ENCODE measurements around the gene MRFAP1.
"Not testable (repeated sequence)": the region's sequence is repeated elsewhere in the genome, so short reads cannot be mapped to it uniquely, and the experiment has no call there.

Gene MRFAP1

DNA sequence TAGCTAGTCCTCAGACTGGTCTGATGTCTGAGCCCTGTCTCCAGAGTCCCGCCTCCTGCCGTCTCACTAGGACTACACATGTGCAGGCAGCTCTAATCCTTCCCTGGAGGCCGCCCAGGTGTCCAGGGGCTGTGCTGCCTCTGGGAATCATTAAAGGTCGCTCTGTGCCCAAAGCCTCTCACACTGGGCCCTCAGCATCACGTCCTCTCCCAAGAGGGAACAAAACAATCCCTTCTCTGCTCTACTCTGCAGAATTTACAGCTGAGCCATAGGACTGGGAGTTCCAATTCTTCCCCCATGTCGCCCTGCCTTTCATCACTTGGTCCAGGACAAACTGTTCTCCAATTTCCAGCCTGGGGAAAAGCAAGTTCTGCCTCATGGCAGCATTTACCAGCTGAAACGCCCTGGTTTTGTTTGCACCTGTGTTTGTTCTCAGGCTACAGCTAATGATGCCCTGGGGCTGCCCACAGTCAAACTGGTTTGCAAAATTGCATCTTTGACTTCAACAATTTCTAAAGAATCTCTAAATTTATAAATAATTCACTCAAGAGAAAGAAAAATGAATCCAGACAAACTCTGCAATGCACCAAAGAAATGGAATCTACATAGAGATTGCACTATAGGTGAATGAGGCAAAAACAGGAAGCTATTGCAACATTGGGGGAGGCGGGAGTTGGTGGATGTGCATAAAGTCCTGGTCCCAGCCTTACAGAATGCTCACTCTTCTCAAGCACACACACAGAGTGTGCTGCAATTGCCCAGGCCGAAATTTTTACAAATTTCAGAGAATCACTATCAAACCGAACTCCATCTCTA lies 7.2 kb upstream of the MRFAP1 start:
- no peak for DNase-seq (ENCODE audit: low read depth in 3 of 3, low spot score in 1 of 3)

DNA sequence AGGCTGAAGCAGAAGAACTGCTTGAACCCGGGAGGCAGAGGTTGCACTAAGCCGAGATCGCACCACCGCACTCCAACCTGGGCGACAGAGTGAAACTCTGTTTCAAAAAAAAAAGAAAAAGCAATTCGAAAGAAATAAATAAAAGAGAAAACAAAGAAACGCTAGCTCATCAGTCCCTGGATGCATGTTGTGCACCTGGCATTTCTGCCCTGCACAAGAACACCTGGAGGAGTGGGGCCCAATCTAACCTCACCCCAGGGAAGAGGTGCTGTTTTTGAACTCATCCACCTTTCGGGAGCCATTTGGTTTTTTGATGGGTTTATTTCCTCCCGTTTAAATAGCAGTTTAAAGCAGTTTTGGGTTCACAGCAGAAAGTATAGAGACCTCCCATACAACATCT lies 5.7 kb upstream of the MRFAP1 start:
- no peak for DNase-seq (ENCODE audit: low read depth in 3 of 3, low spot score in 1 of 3)

DNA sequence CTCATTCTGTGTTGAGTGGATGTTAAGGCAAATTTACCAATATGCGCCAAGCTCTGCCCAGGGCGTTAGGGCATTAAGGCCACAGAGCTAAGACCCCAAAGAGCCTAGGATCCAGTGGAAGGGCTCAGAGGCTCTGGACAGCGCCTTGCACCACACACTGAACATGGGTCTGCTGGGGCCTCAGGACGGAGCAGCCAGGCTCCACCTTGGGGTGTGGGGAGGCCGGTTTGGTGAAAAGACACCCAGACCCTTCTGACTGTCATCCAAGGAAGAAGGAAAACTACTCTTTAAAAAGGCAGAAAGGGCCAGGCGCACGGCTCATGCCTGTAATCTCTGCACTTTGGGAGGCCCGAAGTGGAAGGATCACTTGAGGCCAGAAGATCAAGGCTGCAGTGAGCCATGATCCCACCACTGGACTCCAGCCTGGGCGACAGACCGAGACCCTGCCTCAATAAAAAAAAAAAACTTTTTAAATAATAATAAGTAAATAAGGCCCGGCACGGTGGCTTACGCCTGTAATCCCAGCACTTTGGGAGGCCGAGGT lies 1.3 kb upstream of the MRFAP1 start:
- DNase-seq (ENCODE audit: low read depth in 3 of 3, low spot score in 1 of 3), result no peak

DNA sequence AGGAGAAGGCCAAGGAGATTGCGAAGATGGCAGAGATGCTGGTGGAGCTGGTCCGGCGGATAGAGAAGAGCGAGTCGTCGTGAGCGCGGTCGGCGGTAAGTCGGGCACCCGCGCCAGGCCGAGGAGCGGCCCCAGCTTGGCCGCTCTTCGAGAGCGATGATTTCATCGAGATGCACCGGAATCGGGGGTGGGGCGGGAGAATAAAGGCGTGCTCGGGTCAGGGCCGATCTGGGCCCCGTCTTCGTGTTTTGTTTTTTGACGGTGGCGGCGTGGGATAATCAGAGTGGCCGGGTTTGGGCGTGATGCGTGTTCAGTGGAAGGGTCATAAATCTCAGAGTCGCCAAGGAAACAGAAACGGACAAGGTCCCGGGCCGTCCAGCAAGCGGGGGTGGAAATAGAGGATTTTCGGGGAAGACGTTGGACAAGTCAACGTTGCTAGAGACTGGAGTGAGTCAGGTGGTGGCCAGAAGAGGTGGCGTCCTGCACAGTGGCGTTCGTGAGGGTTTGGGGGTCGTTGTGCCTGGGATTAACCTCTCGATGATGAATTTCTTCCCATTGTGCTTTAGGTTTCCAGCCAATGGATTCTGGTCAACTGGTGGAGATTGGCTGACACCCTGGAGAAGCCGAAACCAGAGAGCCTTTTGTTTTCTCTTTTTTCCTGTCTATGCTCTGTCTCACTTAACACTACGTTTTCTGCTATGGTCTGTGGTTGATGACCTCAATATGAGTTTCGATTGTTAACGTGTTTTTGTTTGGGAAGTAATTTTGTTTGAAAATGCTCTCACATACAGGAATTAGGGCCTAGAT lies 882 bp downstream of the MRFAP1 start:
- peak in 1 of 3 donors; percentile 20 for DNase-seq (ENCODE audit: low read depth in 3 of 3, low spot score in 1 of 3)

DNA sequence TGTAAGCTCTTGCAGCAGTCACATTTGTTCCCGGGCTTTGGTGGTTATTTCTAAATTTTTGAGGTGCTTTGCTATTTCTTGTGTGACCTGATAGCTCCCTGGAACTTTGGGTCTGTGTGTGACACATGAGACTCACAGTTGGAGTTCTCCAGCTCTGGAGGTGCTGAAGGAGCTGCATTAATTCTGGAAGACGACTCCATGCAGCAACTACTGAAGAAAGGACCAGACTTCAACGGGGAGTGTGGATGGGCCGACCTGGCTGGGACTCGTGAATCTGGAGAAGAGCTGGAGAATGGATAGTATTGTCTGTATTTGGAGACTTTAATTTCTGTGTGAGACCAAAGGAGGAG lies 1.5 kb downstream of the MRFAP1 start:
- DNase-seq (ENCODE audit: low read depth in 3 of 3, low spot score in 1 of 3), result no peak

DNA sequence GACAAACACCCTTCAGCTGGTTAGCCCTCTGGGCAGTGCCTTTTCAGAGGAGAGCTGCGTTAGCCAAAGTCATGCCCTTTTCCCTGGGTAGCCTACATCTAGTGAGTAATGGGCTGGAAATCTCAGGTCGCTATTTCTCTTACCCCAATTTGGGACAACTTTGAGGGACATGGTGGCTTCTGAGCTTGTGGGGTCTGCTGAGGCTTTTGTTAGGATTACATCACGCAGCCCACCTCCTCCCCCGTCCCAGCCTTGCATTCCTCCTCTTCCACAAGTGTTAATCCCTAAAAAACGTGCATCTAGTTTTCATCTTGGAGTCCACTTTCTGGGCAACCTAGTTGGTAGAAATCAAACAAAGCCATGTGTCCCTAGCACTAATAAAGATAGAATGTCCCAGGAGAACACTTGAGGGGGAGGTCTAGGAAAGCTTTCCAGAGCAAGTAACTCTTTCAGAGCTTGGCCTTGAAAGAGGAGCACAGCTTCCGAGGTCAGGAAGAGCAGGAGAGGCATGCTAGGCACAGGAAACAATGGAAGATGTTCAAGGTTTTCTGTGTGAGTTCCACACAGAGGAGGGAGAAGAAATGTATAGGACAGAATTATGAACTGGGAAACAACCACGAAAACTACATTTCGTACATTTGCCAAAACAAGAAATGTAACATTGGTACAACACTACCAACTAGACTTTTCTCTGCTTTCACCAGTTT lies 2.8 kb downstream of the MRFAP1 start:
- no peak for DNase-seq (ENCODE audit: low read depth in 3 of 3, low spot score in 1 of 3)

DNA sequence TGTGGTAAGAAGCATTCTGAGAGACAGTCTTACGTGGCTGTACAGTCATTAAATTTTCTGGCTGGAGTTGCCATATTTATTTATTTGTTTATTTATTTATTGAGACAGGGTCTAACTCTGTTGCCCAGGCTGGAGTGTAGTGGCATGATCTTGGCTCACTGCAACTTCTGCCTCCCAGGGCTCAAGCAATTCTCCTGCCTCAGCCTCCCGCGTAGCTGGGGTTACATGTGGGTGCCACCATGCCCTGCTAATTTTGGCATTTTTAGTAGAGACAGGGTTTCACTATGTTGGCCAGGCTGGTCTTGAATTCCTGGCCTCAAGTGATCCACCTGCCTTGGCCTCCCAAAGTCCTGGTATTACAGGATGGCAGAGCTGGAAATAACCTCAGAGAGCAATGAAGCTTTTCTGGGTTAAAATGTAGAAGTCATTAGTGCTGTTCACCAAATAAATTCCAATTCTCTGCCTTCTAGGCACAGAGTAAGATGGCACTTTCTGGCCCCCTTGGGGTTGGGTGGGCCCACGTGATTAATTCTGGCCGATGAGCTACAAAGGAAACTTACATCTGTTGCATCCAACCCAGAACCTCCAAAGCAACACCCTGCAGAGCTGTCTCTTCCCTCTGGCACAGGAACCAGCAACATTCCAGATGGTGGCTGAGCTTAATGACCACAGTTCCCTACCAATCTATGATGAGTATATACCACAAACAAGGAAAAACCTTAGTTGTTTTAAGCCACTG lies 4.5 kb downstream of the MRFAP1 start:
- DNase-seq (ENCODE audit: low read depth in 3 of 3, low spot score in 1 of 3), result no peak

DNA sequence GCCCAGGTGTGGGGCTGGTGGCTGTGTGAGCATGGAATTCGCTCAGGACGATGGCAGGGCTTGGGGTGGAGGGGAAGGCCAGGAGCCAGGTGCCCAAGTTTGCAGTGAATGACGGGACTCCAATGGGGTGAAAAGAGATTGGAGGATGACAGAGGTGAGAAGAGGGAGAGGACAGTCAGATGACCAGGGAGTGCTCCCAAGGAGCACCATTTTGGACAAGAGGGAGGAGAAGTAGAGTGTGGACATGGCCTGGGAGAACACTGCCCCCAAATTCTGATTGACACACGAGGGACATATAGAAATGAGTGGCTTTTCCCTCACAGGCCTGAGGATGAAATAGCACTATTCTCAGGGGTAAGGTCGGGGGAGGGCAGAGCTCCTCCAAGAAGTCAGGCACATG lies 6.7 kb downstream of the MRFAP1 start:
- no peak for DNase-seq (ENCODE audit: low read depth in 3 of 3, low spot score in 1 of 3)

DNA sequence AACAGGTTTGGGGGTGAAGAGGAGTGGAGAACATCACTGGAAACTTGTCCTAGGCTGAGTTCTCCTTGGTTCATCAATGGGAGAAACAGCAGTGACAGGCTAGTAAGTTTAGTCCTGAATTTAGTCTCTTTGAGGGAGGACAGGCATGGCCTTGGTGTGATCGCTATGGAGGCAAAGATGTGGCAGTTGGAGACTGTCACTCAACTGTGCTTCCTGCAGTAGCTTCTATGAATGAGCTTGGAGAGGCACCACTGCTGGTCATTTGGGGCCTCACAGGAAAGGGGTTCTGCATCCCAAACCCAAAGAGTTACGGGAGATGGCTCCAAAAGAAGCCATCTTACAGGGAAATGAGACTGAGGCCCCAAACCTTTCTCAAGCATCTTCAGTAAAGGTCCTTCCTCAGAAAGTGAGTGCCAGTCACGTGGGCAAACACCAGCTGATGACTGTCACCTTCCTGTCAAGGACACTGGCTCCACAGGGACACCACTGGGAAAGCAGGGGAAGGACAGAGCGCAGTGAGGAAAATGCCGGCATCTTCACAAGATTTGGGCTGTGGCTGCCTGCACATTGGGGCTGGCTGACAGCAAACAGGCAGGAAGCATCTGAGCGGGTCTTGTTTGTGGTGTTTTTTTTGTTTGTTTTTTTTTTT lies 7.2 kb downstream of the MRFAP1 start:
- no peak for DNase-seq (ENCODE audit: low read depth in 3 of 3, low spot score in 1 of 3)

DNA sequence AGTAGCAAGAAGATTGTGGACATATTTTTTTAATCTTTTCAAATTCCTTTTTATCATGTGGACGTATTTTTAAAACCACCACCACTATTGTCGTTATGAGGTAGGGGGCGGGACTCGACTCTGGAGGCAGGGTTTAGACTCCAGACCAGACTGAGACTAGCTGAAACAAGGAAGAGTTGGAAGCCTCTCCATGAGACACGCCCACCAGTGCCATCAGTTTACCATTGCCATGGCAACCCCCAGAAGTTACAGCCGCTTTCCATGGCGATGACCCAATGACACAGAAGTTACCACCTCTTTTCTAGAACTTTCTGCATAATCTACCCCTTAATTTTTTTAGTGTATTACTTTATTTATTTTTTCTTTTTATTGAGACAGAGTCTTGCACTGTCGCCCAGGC lies 8.7 kb downstream of the MRFAP1 start:
- DNase-seq (ENCODE audit: low read depth in 3 of 3, low spot score in 1 of 3), result no peak

DNA sequence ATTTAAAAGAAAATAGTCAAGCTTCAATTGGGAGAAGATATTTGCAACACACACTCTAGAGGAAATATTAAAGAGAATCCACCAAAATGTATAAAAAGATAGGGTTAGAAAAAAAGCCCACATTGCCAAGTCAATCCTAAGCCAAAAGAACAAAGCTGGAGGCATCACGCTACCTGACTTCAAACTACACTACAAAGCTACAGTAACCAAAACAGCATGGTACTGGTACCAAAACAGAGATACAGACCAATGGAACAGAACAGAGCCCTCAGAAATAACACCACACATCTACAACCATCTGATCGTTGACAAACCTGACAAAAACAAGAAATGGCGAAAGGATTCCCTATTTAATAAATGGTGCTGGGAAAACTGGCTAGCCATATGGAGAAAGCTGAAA lies 13.7 kb downstream of the MRFAP1 start:
- DNase-seq (ENCODE audit: low read depth in 3 of 3, low spot score in 1 of 3), result not testable (repeated sequence)

DNA sequence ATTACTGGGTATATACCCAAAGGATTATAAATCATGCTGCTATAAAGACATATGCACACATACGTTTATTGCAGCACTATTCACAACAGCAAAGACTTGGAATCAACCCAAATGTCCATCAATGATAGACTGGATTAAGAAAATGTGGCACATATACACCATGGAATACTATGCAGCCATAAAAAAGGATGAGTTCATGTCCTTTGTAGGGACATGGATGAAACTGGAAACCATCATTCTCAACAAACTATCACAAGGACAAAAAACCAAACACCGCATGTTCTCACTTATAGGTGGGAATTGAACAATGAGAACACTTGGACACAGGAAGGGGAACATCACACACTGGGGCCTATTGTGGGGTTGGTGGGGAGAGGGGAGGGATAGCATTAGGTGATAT lies 14.8 kb downstream of the MRFAP1 start:
- DNase-seq (ENCODE audit: low read depth in 3 of 3, low spot score in 1 of 3), result not testable (repeated sequence)

DNA sequence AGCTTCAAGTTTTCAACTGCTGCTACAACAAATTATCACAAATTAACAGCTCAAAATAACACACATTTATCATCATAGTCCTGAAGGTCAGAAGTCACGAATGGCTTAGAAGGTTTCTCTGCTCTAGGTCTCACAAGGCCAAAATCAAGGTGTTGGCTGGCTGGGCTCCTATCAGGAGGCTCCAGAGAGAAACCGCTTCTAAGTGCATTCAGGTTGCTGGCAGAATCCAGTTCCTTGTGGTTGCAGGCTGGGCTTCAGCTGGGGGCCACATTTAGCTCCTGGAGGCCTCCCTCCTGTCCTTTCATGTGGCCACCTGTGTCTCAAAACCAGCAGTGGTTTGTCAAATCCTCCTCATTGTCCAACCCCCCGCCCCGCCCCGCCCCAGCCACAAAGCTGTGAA lies 15.4 kb downstream of the MRFAP1 start:
- no peak for DNase-seq (ENCODE audit: low read depth in 3 of 3, low spot score in 1 of 3)

DNA sequence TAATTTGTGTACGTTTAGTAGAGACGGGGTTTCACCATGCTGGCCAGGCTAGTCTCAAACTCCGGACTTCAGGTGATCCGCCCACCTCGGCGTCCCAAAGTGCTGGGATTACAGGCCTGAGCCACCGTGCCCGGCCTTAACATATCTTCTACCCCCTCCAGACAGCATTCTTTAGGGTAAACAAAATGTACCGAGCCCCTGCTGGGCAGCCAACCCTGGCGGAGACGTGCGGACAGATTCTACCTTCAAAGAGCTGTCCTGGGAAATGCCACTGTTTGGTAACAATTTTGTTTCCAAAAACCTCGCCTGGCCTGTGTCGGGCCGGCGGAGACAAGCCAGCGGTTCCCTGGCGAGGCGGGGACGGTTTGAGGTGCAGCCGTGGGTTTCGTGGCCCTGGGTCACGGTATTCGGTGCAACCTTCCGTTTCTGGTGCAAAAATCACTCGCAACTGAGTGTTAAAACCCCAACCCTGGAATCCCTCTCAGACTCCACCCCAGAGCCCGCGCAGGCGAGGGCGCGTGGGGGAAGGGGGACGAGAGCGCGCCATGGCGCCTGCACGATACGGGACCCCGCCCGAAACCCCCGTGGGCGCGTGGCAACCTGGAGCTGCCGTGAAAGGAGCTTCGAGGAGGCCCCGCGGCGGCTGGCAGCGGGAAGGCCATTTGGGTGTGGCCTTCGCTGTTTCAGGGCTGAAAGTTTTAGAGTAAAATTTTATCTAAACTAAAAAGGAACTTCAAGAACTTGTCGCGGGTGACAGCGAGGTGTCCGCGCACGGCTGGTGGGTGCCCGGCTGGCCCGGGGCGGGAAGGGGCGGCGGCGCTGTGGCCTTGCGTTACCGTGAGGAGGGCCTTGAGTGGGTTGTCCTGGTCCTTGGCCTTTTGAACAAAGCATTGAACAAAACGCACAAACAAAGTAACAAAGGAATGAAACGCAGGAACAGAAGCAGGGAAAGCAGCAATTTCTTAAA lies 17.0 kb downstream of the MRFAP1 start:
- no peak for DNase-seq (ENCODE audit: low read depth in 3 of 3, low spot score in 1 of 3)

DNA sequence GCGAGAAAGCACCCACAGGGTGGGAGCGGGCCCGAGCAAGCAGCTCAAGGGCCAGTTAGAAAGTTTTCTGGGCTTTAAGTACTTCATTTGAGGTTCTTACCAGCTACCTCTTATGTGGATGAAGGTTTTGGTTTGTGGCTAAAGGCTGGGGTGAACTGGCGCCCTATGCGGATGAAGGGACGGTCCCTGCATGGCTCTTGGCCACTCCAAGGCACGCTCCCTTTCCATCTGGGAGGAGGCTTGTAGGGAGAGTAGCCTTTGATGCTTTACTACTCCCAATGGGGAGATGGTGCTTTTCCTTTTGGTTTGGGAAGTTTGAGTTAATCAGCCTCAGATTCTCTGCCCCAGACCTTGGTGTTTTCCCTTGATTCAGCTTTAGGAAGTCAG lies 17.7 kb downstream of the MRFAP1 start:
- DNase-seq (ENCODE audit: low read depth in 3 of 3, low spot score in 1 of 3), result no peak

DNA sequence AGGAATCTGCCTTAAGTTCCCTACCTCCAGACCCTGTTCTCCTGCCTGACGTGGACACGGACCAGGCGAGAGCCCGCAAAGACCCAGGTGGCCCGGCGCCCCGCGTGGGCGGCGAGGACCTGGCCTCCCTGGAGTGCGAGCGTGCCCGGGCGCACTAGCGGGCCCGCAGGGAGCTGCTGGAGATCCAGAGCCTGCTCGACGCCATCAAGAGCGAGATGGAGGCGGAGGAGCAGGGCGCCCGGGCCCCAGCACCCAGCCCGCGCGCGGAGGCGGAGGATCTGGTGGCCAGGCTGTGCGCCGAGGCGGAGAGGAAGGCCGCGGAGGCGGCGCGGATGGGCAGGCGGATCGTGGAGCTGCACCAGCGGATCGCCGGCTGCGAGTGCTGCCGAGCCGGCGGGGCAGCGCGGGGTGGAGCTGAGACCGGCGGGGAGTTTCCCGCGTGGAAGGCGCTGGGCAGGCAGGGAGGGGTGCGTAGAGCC lies 18.2 kb downstream of the MRFAP1 start:
- DNase-seq (ENCODE audit: low read depth in 3 of 3, low spot score in 1 of 3), result peak in 2 of 3 donors; percentile 27 to 39

DNA sequence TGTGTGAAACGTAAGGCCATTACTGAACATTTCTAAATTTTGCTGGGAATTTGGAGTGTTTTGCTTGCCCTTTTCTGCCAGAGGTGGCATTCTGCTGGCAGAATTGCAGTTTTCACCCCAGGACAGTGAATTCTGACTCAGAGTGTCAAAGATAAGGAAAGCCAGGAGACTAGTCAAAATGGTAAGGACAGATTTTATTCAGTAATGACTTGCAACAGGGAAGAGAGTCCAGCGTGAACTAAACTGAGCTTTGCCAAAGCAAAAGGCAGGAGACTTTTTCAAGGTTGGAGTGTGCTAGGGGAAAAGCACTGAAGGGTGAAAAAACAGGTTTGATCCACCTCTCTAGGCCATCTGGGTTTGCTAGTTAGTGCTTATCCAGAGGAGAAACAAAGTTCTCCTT lies 19.4 kb downstream of the MRFAP1 start:
- no peak for DNase-seq (ENCODE audit: low read depth in 3 of 3, low spot score in 1 of 3)

DNA sequence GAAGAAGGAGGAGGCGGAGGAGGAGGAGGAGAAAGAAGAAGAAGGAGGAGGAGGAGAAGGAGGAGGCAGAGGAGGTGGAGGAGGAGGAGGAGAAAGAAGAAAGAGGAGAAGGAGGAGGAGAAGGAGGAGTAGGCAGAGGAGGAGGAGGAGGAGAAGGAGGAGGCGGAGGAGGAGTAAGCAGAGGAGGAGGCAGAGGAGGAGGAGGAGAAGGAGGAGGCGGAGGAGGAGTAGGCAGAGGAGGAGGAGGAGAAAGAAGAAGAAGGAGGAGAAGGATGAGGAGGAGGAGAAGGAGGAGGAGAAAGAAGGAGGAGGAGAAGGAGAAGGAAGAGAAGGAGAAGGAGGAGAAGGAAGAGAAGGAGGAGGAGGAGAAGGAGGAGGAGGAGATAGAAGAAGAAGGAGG lies 19.9 kb downstream of the MRFAP1 start:
- DNase-seq (ENCODE audit: low read depth in 3 of 3, low spot score in 1 of 3), result no peak

DNA sequence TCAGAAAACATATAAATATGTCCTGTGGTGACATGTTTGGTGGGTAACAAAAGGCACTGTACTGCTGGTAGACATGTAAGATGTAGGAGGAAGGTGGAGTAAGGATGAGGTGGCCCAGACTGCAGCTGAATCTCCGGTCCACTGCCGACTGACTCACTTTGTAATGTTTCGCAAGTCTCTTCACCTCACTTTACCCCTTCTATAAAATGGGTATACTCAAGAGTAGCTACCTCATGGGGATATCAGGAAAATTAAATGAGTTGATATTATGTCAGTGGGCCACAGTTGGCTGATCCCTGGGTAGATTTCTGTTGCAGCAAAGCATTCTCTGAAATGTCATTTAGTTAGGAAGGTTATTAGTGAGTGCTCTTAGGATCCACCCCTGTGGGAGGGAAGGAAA lies 22.1 kb downstream of the MRFAP1 start:
- no peak for DNase-seq (ENCODE audit: low read depth in 3 of 3, low spot score in 1 of 3)

Data from stimulated activated CD4-positive, alpha-beta T cell treated with anti-CD3 and anti-CD28 coated beads, TNF-alpha, amount 100 ng/mL, for 1 hour (primary cell).